HUES48 (cell line): Measurements from ENCODE around the gene AKR1B1.
A peak's percentile ranks its signal among the peaks of the same experiment; 100 is the strongest.

Experiments
- H3K27ac ChIP-seq: one replicate; pipeline ENCODE4 v1.7.0; 2013; ENCODE audit warnings: low read depth, low read length, inconsistent platforms
- H3K27me3 ChIP-seq: 2 replicates; pipeline ENCODE4 v1.6.1; 2013; ENCODE audit warnings: mild to moderate bottlenecking, low read length; ENCODE audit not compliant: control insufficient read depth, insufficient read depth
- H3K36me3 ChIP-seq: 2 replicates; pipeline ENCODE4 v1.6.1; 2013; ENCODE audit warnings: low read length; ENCODE audit not compliant: control insufficient read depth, insufficient read depth
- H3K4me1 ChIP-seq: 2 replicates; pipeline ENCODE4 v1.6.1; 2013; ENCODE audit warnings: mild to moderate bottlenecking, low read length; ENCODE audit not compliant: control insufficient read depth, insufficient read depth
- H3K4me3 ChIP-seq: 2 replicates; pipeline ENCODE4 v1.5.1; 2013; ENCODE audit warnings: mild to moderate bottlenecking, low read depth, low read length
- H3K9ac ChIP-seq: 2 replicates; pipeline ENCODE4 v1.6.1; 2013; ENCODE audit warnings: mild to moderate bottlenecking, low read depth, low read length, moderate library complexity
- H3K9me3 ChIP-seq: 2 replicates; pipeline ENCODE4 v1.6.1; 2013; ENCODE audit warnings: low read length; ENCODE audit not compliant: control insufficient read depth, insufficient read depth

AKR1B1 gene

GRCh38 chr7:134470864-134471263, 12.0 kb upstream of the AKR1B1 start:
- Histone ChIP-seq H3K27me3 (no peaks in the 10 kb centered on the region), H3K27ac (no peak overlapping the region), H3K9me3 (no peaks in the 10 kb centered on the region), H3K4me3 (no peak overlapping the region), H3K9ac (no peak overlapping the region), H3K4me1 (no peaks in the 10 kb centered on the region), H3K36me3 (no peaks in the 10 kb centered on the region)

- Histone ChIP-seq H3K27me3 (no peaks in the 10 kb centered on the region), H3K4me1 (no peaks in the 10 kb centered on the region), H3K27ac (no peak overlapping the region), H3K36me3 (no peaks in the 10 kb centered on the region), H3K9me3 (no peaks in the 10 kb centered on the region), H3K9ac (no peak overlapping the region), H3K4me3 (no peak overlapping the region)
These were observed 10.7 kb upstream of the AKR1B1 start for GRCh38 chr7:134469622-134470021.

GRCh38 chr7:134468475-134468874, 9.6 kb upstream of the AKR1B1 start:
- H3K36me3 ChIP-seq, result no peaks in the 10 kb centered on the region
- no peaks in the 10 kb centered on the region for H3K4me1 ChIP-seq
- no peak overlapping the region for H3K9ac ChIP-seq
- H3K9me3 ChIP-seq, result no peaks in the 10 kb centered on the region
- no peaks in the 10 kb centered on the region for H3K27me3 ChIP-seq
- no peak overlapping the region for H3K4me3 ChIP-seq
- H3K27ac ChIP-seq, result no peak overlapping the region

DNA sequence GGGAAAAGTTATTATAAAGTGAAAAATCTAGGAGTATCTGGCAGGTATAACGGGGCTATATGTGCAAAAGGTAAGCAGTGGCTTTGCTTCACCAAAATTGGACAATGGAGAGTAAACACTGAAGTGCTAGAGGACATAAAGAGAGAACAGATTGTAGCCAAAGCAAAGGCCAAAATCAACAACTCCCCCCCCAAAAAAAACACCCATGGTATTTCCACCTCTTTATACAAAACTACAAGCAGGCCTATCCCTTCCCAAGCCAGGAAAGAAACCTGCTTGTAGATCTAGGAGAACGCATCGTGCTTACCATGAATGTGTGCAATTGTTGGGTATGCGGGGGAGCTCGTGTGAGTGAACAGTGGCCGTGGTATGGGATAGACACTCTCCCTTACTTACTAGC, 9.2 kb upstream of the AKR1B1 start:
- H3K9me3 ChIP-seq, result no peaks in the 10 kb centered on the region
- H3K27ac ChIP-seq, result no peak overlapping the region
- no peaks in the 10 kb centered on the region for H3K36me3 ChIP-seq
- no peak overlapping the region for H3K4me3 ChIP-seq
- no peaks in the 10 kb centered on the region for H3K4me1 ChIP-seq
- no peaks in the 10 kb centered on the region for H3K27me3 ChIP-seq
- no peak overlapping the region for H3K9ac ChIP-seq

- Histone ChIP-seq H3K9ac (no peak overlapping the region), H3K9me3 (no peaks in the 10 kb centered on the region), H3K27ac (no peak overlapping the region), H3K4me1 (no peaks in the 10 kb centered on the region), H3K36me3 (no peaks in the 10 kb centered on the region), H3K4me3 (no peak overlapping the region), H3K27me3 (no peaks in the 10 kb centered on the region)
These were observed 6.6 kb upstream of the AKR1B1 start for GRCh38 chr7:134465491-134465890.

- Histone ChIP-seq H3K9ac (no peak overlapping the region), H3K4me1 (no peaks in the 10 kb centered on the region)
These were observed 5.6 kb upstream of the AKR1B1 start for GRCh38 chr7:134464496-134464895.

DNA sequence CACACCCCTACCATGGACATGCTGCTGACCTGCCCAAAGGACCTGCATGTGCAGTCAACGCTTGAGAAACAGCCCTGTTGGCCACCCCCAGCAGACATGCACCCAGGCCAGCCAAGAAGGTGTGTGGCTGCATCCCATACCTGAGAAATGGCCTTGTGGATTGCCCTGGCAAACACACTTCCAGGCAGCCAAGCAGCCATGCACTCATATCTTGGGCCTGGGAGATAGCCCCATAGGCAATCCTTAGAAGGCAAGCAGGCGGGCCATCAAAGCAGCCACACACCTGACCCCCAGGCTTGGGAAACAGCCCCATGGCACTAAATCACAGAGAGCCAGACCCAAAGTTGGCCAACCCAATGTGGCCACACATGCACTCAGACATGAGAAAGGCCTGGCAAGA, 4.9 kb upstream of the AKR1B1 start:
- no peak overlapping the region for H3K9ac ChIP-seq
- H3K36me3 ChIP-seq, result no peaks in the 10 kb centered on the region
- H3K9me3 ChIP-seq, result no peaks in the 10 kb centered on the region
- no peak overlapping the region for H3K4me3 ChIP-seq
- no peaks in the 10 kb centered on the region for H3K4me1 ChIP-seq
- H3K27me3 ChIP-seq, result peaks cover 9% of the 10 kb centered on the region
- H3K27ac ChIP-seq, result no peak overlapping the region

More at GRCh38 chr7:134464496-134464895, 5.6 kb upstream of the AKR1B1 start:
- H3K27me3 ChIP-seq, result peaks cover 7% of the 10 kb centered on the region
- no peak overlapping the region for H3K27ac ChIP-seq
- no peak overlapping the region for H3K4me3 ChIP-seq
- H3K36me3 ChIP-seq, result no peaks in the 10 kb centered on the region
- no peaks in the 10 kb centered on the region for H3K9me3 ChIP-seq

- H3K9me3 ChIP-seq, result no peaks in the 10 kb centered on the region
- peaks cover 5% of the 10 kb centered on the region; the same call in 1 of the 2 replicates for H3K4me1 ChIP-seq
- H3K36me3 ChIP-seq, result no peaks in the 10 kb centered on the region
- H3K4me3 ChIP-seq, result no peak overlapping the region
- H3K27me3 ChIP-seq, result peaks cover 9% of the 10 kb centered on the region
- no peak overlapping the region for H3K27ac ChIP-seq
- H3K9ac ChIP-seq, result no peak overlapping the region
These were observed 3.5 kb upstream of the AKR1B1 start for GRCh38 chr7:134462337-134462925.

DNA sequence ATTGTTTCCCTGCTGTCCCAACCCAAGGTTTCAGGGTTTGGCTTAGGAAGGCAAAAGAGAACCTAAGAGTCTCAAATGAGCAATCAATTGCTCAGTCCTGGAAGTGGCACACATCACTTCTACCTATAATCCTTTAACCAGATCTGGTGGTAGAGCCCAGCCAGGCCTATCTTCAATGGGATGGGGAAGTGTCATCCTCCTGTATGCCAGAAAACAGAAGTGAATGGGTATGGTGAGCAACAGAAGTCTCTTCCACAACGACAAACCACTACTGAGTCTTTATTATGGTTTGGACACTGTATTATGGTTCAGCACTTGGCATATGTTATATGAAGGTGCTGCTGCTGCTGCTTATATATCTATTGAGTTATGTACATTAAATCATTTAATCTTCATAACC, 3.0 kb upstream of the AKR1B1 start:
- Histone ChIP-seq H3K27me3 (peaks cover 9% of the 10 kb centered on the region), H3K36me3 (peaks cover 4% of the 10 kb centered on the region), H3K9me3 (no peaks in the 10 kb centered on the region), H3K4me3 (no peak overlapping the region), H3K9ac (no peak overlapping the region), H3K4me1 (peaks cover 5% of the 10 kb centered on the region; the same call in 1 of the 2 replicates), H3K27ac (no peak overlapping the region)

DNA sequence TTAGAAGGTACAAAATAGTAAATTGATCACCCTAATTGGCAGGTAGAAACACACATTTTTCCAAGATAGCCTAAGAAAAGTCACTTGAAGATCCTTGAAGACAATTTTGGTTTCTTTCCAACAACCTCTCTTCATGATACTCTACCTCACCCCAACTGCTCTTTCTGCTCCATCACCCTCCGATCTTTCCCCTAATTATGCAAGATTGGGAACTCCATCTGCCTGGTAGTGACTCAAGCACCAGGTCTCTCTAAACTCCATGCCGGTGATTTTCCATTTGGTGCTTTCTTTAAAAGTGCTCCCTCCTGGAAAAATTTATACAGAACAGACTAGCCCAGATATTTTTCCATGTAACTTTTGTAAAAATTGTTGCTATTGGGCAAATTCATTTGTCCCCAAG, 1.1 kb upstream of the AKR1B1 start:
- peaks cover 9% of the 10 kb centered on the region for H3K27me3 ChIP-seq
- H3K4me3 ChIP-seq, result no peak overlapping the region
- no peak overlapping the region for H3K27ac ChIP-seq
- H3K4me1 ChIP-seq, result peaks cover 5% of the 10 kb centered on the region; the same call in 1 of the 2 replicates
- no peak overlapping the region for H3K9ac ChIP-seq
- H3K9me3 ChIP-seq, result no peaks in the 10 kb centered on the region
- H3K36me3 ChIP-seq, result peaks cover 21% of the 10 kb centered on the region

- H3K4me3 ChIP-seq, result peak overlapping the region; percentile 90
- peaks cover 5% of the 10 kb centered on the region; the same call in 1 of the 2 replicates for H3K4me1 ChIP-seq
These were observed 527 bp downstream of the AKR1B1 start for GRCh38 chr7:134458341-134458805.

More at GRCh38 chr7:134458341-134458805, 527 bp downstream of the AKR1B1 start:
- peaks cover 21% of the 10 kb centered on the region for H3K36me3 ChIP-seq
- peak overlapping the region; percentile 57 for H3K9ac ChIP-seq
- no peaks in the 10 kb centered on the region for H3K9me3 ChIP-seq
- H3K27me3 ChIP-seq, result peaks cover 9% of the 10 kb centered on the region
- no peak overlapping the region for H3K27ac ChIP-seq
